Measurements from ENCODE around the gene ATG16L2.
A peak's percentile ranks its signal among the peaks of the same experiment; 100 is the strongest.

GRCh38 chr11:72787216-72788104 lies 26.8 kb upstream of the ATG16L2 start:
- TF ChIP-seq, protein P1, sequence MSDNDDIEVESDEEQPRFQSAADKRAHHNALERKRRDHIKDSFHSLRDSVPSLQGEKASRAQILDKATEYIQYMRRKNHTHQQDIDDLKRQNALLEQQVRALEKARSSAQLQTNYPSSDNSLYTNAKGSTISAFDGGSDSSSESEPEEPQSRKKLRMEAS (IDR thresholded peaks at IDR 0.05; ENCODE audit: low read depth, low read length), result no peak
- TF ChIP-seq, protein P2, sequence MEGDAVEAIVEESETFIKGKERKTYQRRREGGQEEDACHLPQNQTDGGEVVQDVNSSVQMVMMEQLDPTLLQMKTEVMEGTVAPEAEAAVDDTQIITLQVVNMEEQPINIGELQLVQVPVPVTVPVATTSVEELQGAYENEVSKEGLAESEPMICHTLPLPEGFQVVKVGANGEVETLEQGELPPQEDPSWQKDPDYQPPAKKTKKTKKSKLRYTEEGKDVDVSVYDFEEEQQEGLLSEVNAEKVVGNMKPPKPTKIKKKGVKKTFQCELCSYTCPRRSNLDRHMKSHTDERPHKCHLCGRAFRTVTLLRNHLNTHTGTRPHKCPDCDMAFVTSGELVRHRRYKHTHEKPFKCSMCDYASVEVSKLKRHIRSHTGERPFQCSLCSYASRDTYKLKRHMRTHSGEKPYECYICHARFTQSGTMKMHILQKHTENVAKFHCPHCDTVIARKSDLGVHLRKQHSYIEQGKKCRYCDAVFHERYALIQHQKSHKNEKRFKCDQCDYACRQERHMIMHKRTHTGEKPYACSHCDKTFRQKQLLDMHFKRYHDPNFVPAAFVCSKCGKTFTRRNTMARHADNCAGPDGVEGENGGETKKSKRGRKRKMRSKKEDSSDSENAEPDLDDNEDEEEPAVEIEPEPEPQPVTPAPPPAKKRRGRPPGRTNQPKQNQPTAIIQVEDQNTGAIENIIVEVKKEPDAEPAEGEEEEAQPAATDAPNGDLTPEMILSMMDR (IDR thresholded peaks at IDR 0.05 in 2 of 3, conservative IDR thresholded peaks at IDR 0.05 in 1 of 3; ENCODE audit: control insufficient read depth in 2 of 3, extremely low read depth in 1 of 3, insufficient read depth in 1 of 3, low read depth in 3 of 3, low read length in 3 of 3), result peak in 2 of 3 experiments; percentile 44 to 49; a peak in 3 of 6 replicates
- TF ChIP-seq ESRRA (IDR thresholded peaks at IDR 0.05; ENCODE audit: low read length), result no peak
- no peak for TF ChIP-seq RCOR1 (conservative IDR thresholded peaks at IDR 0.05; ENCODE audit: low read depth, low read length)
- TF ChIP-seq BACH1 (IDR thresholded peaks at IDR 0.05; ENCODE audit: borderline replicate concordance), result no peak
- no peak for TF ChIP-seq MTA3 (IDR thresholded peaks at IDR 0.05; ENCODE audit: borderline replicate concordance, low read length)
